PC-3 (cell line): ENCODE results near the gene JMJD7. TPM values are rescaled to one million over a fixed set of nuclear protein-coding genes. Genes with fewer than 3 reads are reported as not detected.

Source experiments
- ATAC-seq: fragments of 200-7000 bp; cut with Tn5 transposase; 2 replicates; pipeline ENCODE4 v1.9.1; 2020; ENCODE audit warnings: mild to moderate bottlenecking, moderate library complexity
- BruUV-seq: library from RNA; stranded (reverse); fragments of 400-500 nt; replicated peaks from 2 replicates; lab custom pipeline; 2021; lab: Mats Ljungman, UMichigan
- CTCF ChIA-PET: fragments of 300-600 bp; sonication (Branson Sonifier 250); formaldehyde crosslinking; loops from one replicate; lab custom pipeline; 2022; ENCODE audit warnings: antibody characterized with exemption; lab: Charles Lee
- POLR2A ChIA-PET: fragments of 300-600 bp; sonication (Branson Sonifier 250); formaldehyde crosslinking; loops from one replicate; lab custom pipeline; 2022; ENCODE audit warnings: antibody characterized with exemption; ENCODE audit not compliant: unreplicated experiment; lab: Charles Lee
- DNase-seq: peaks from one replicate; pipeline ENCODE4 v3.0.0-alpha.2; 2015
- H2AFZ ChIP-seq: fragments of 300-600 bp; sonication (generic); 2 replicates; pipeline ENCODE4 v1.6.0; 2016; ENCODE audit warnings: antibody characterized with exemption, low read length
- H3F3A ChIP-seq: fragments of 300-600 bp; sonication (generic); one replicate; pipeline ENCODE4 v1.6.0; 2017; ENCODE audit warnings: antibody characterized with exemption, low read length, control low read depth, mild to moderate bottlenecking; ENCODE audit not compliant: unreplicated experiment
- H3K27ac ChIP-seq: fragments of 300-600 bp; sonication (generic); 2 replicates; pipeline ENCODE4 v1.5.1; 2016; ENCODE audit warnings: mild to moderate bottlenecking, low read length
- H3K27me3 ChIP-seq: fragments of 300-600 bp; sonication (generic); 2 replicates; pipeline ENCODE4 v1.6.1; 2016; ENCODE audit warnings: low read length, mixed read lengths
- H3K36me3 ChIP-seq: fragments of 300-600 bp; sonication (generic); 2 replicates; pipeline ENCODE4 v1.6.1; 2016; ENCODE audit warnings: low read depth, mixed run types, low read length, mixed read lengths
- H3K4me1 ChIP-seq: fragments of 300-600 bp; sonication (generic); 2 replicates; pipeline ENCODE4 v1.5.1; 2016; ENCODE audit warnings: low read length; ENCODE audit not compliant: insufficient read depth
- H3K4me2 ChIP-seq: fragments of 300-600 bp; sonication (generic); 2 replicates; pipeline ENCODE4 v1.6.0; 2016; ENCODE audit warnings: low read length
- H3K4me3 ChIP-seq: fragments of 300-600 bp; sonication (generic); 2 replicates; pipeline ENCODE4 v1.5.1; 2016; ENCODE audit warnings: mild to moderate bottlenecking, low read length, mixed read lengths
- H3K79me2 ChIP-seq: fragments of 300-600 bp; sonication (generic); 2 replicates; pipeline ENCODE4 v1.6.1; 2017; ENCODE audit warnings: low read length, mixed read lengths
- H3K9ac ChIP-seq: fragments of 300-600 bp; sonication (generic); 2 replicates; pipeline ENCODE4 v1.6.0; 2016; ENCODE audit warnings: mild to moderate bottlenecking, low read length
- H3K9me2 ChIP-seq: fragments of 300-600 bp; sonication (generic); replicated peaks from 2 replicates; pipeline ENCODE4 v1.6.1; 2016; ENCODE audit warnings: mixed run types, low read length, mixed read lengths
- H3K9me3 ChIP-seq: fragments of 300-600 bp; sonication (generic); 2 replicates; pipeline ENCODE4 v1.6.1; 2016; ENCODE audit warnings: low read length, mixed read lengths
- H4K20me1 ChIP-seq: fragments of 300-600 bp; sonication (generic); 2 replicates; pipeline ENCODE4 v1.6.1; 2016; ENCODE audit warnings: low read length, mixed read lengths
- EZH2 ChIP-seq: fragments of 300-600 bp; sonication (generic); IDR thresholded peaks from one replicate; pipeline ENCODE4 v1.6.1; 2017; ENCODE audit warnings: antibody characterized with exemption, mild to moderate bottlenecking, low read length; ENCODE audit not compliant: unreplicated experiment
- EZH2phosphoT487 ChIP-seq: fragments of 300-600 bp; sonication (generic); IDR thresholded peaks from 2 replicates; pipeline ENCODE4 v1.6.1; 2018; ENCODE audit warnings: mild to moderate bottlenecking, antibody characterized with exemption, low read length, borderline replicate concordance
- intact Hi-C: fragments of 100-400 bp; cut with micrococcal nuclease; formaldehyde crosslinking; loops from 2 replicates; pipeline ENCODE4 v1.9.0; 2023
- total RNA-seq: library from RNA; depleted of rRNA; stranded (reverse); fragments of >200 nt; gene quantifications from 2 replicates; pipeline ENCODE4 v1.2.3, GENCODE V29; 2014
- TF ChIP-seq, protein P1 (sequence below): fragments of 300-600 bp; sonication (generic); conservative IDR thresholded peaks from 2 replicates; pipeline ENCODE4 v1.5.1; 2017; ENCODE audit warnings: antibody characterized with exemption, low read depth, mild to moderate bottlenecking, low read length

Gene JMJD7
- total RNA-seq, 1 experiment from 2014 or later = 13.7 TPM

GRCh38 chr15:41836073-41836472 is 8.2 kb downstream of the JMJD7 start:
- CTCF ChIA-PET = no interaction called here
- TF ChIP-seq EZH2 = no peak
- TF ChIP-seq, protein P1, sequence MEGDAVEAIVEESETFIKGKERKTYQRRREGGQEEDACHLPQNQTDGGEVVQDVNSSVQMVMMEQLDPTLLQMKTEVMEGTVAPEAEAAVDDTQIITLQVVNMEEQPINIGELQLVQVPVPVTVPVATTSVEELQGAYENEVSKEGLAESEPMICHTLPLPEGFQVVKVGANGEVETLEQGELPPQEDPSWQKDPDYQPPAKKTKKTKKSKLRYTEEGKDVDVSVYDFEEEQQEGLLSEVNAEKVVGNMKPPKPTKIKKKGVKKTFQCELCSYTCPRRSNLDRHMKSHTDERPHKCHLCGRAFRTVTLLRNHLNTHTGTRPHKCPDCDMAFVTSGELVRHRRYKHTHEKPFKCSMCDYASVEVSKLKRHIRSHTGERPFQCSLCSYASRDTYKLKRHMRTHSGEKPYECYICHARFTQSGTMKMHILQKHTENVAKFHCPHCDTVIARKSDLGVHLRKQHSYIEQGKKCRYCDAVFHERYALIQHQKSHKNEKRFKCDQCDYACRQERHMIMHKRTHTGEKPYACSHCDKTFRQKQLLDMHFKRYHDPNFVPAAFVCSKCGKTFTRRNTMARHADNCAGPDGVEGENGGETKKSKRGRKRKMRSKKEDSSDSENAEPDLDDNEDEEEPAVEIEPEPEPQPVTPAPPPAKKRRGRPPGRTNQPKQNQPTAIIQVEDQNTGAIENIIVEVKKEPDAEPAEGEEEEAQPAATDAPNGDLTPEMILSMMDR = no peak
- no peak for TF ChIP-seq EZH2phosphoT487
- no peak overlapping the region for H3K27ac ChIP-seq
- no peaks in the 10 kb centered on the region for H3K36me3 ChIP-seq
- H3K4me1 ChIP-seq = peaks cover 33% of the 10 kb centered on the region
- H3F3A ChIP-seq = no peaks in the 10 kb centered on the region
- H3K4me2 ChIP-seq = no peak overlapping the region
- no peaks in the 10 kb centered on the region for H3K27me3 ChIP-seq
- H3K9me2 ChIP-seq = no peaks in the 10 kb centered on the region
- POLR2A ChIA-PET = no interaction called here
- no peak for DNase-seq
- no peak overlapping the region for H3K9ac ChIP-seq
- intact Hi-C loops = no loop called here
- H2AFZ ChIP-seq = no peak overlapping the region
- H4K20me1 ChIP-seq = no peaks in the 10 kb centered on the region
- no peaks in the 10 kb centered on the region for H3K9me3 ChIP-seq
- peaks cover 10% of the 10 kb centered on the region; the same call in 1 of the 2 replicates for H3K79me2 ChIP-seq
- H3K4me3 ChIP-seq = no peak overlapping the region
- BruUV-seq = no TSS peak
- no peak for ATAC-seq

GRCh38 chr15:41836713-41837454 is 9.0 kb downstream of the JMJD7 start:
- no peak overlapping the region for H3K4me3 ChIP-seq
- H3K4me2 ChIP-seq = no peak overlapping the region
- no peaks in the 10 kb centered on the region for H4K20me1 ChIP-seq
- H3K9me3 ChIP-seq = no peaks in the 10 kb centered on the region
- DNase-seq (no peak), ATAC-seq (no peak)
- no peaks in the 10 kb centered on the region for H3K9me2 ChIP-seq
- H3K4me1 ChIP-seq = peaks cover 33% of the 10 kb centered on the region
- ChIA-PET POLR2A (no interaction called here), CTCF (no interaction called here)
- TF ChIP-seq, protein P1 = no peak
- TF ChIP-seq EZH2 = no peak
- TF ChIP-seq EZH2phosphoT487 = no peak
- BruUV-seq = no TSS peak
- H3K27ac ChIP-seq = no peak overlapping the region
- no peak overlapping the region for H3K9ac ChIP-seq
- no peaks in the 10 kb centered on the region for H3F3A ChIP-seq
- no peaks in the 10 kb centered on the region for H3K27me3 ChIP-seq
- no peaks in the 10 kb centered on the region for H3K36me3 ChIP-seq
- no peak overlapping the region for H2AFZ ChIP-seq
- intact Hi-C loops = no loop called here
- peaks cover 10% of the 10 kb centered on the region; the same call in 1 of the 2 replicates for H3K79me2 ChIP-seq

DNA sequence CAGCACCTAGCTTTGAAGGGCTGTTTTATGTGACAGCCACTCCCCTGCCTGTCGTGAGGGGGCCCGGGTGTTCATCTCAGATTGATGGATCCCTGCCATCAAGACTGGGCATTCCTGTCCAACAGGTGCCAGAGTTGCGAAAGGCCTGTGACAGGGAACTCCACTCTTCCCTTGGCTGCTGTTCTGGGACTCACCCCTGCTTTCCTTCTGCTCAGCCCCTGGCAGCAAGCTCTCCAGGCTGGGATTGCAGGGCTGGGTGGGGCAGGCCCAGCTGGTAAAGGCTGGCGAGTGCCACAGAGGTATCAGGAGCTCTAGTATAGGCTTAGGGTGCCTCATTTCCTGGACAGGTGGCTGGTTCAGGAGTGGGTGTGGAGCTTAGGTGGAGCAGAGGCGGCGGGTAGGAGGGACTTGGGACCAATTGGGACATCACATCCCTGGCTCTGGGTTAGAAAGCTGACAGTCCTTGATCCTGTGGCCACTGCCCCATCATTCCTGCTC is 10.6 kb downstream of the JMJD7 start, which contains the start of gene PLA2G4B:
TSS of gene PLA2G4B (plus strand) at position 448 of the 498 bp plus-strand sequence. CDS start 67 bp downstream, outside the sequence.
- POLR2A ChIA-PET = no interaction called here
- intact Hi-C loops = no loop called here

More for the DNA sequence above, 10.6 kb downstream of the JMJD7 start, which contains the start of gene PLA2G4B:
- no peaks in the 10 kb centered on the region for H3K36me3 ChIP-seq
- ATAC-seq (peak; percentile 90), DNase-seq (peak; percentile 98)
- H3K4me2 ChIP-seq = peak within 1 kb of the TSS; percentile 57
- no peaks in the 10 kb centered on the region for H3F3A ChIP-seq
- no peaks in the 10 kb centered on the region for H3K27me3 ChIP-seq
- H4K20me1 ChIP-seq = no peaks in the 10 kb centered on the region
- peaks cover 9% of the 10 kb centered on the region; the same call in 1 of the 2 replicates for H3K79me2 ChIP-seq
- no peak within 1 kb of the TSS for H2AFZ ChIP-seq
- CTCF ChIA-PET = interaction anchor here (0.6 kb wide), 1 partner anchor 311 kb away, joined by 3 read pairs; no protein-coding TSS in a partner anchor
- no TSS peak for BruUV-seq
- peaks cover 21% of the 10 kb centered on the region for H3K4me1 ChIP-seq
- no peaks in the 10 kb centered on the region for H3K9me2 ChIP-seq
- peak within 1 kb of the TSS; percentile 46; the same call in 1 of the 2 replicates for H3K9ac ChIP-seq
- TF ChIP-seq EZH2 (no peak), EZH2phosphoT487 (no peak)
- TF ChIP-seq, protein P1 = no peak
- no peak within 1 kb of the TSS; the same call in 1 of the 2 replicates for H3K4me3 ChIP-seq
- H3K9me3 ChIP-seq = no peaks in the 10 kb centered on the region
- H3K27ac ChIP-seq = peak within 1 kb of the TSS; percentile 82
